Adrenal gland (tissue), 12 donors: ENCODE measurements around the gene TIAL1. TPM values are rescaled to one million over a fixed set of nuclear protein-coding genes. Genes with fewer than 3 reads are reported as not detected.
A peak's percentile ranks its signal among the peaks of the same experiment; 100 is the strongest.

Source experiments
- DNase-seq, 7 donors: peaks; one replicate each; pipeline ENCODE4 v3.0.0-alpha.2; 2019 to 2020
- H3K27ac ChIP-seq, 5 donors: fragments of 200-600 bp; sonication (generic) in 4 of 5; 1 replicate in 3 of 5; 2 replicates in 2 of 5; pipeline versions ENCODE4 v1.5.1 to v1.8.0; 2016 to 2020; ENCODE audit warnings: mild to moderate bottlenecking in 1 of 5
- H3K27me3 ChIP-seq: fragments of 200-600 bp; 2 replicates; pipeline ENCODE4 v1.8.0; 2021
- H3K36me3 ChIP-seq, 2 donors: fragments of 200-600 bp; replicated peaks in 1 of 2; 1 replicate in 1 of 2; 2 replicates in 1 of 2; pipeline versions ENCODE4 v1.5.1 to v1.8.0; 2018 to 2022
- H3K4me1 ChIP-seq, 2 donors: fragments of 200-600 bp; replicated peaks in 1 of 2; 1 replicate in 1 of 2; 2 replicates in 1 of 2; pipeline versions ENCODE4 v1.5.1 to v1.8.0; 2018 to 2021
- H3K4me3 ChIP-seq, 4 donors: fragments of 200-600 bp; sonication (generic) in 3 of 4; one replicate each; pipeline ENCODE4 v1.5.1; 2016 to 2018
- H3K9me3 ChIP-seq, 3 donors: fragments of 200-600 bp; sonication (generic) in 1 of 3; replicated peaks in 1 of 3; 1 replicate in 2 of 3; 2 replicates in 1 of 3; pipeline versions ENCODE4 v1.5.1 to v1.8.0; 2016 to 2021
- POLR2A ChIP-seq, 2 donors: fragments of 450-650 bp; IDR thresholded peaks; one replicate each; pipeline ENCODE4 v1.6.1; 2017; ENCODE audit warnings: antibody characterized with exemption in 2 of 2, mild to moderate bottlenecking in 2 of 2, moderate library complexity in 1 of 2
- WGBS, 4 donors: extraction: QIAGEN DNeasy Blood & Tissue Kit in 2 of 4; methylation state at CpG; one replicate each; pipeline versions ENCODE4 v1.1.5 to v1.1.7; 2013 to 2017; 5-methylcytosine and 5-hydroxymethylcytosine counted together
- intact Hi-C, 2 donors: fragments of 100-400 bp; cut with DNase I; formaldehyde crosslinking; loops; one replicate each; pipeline versions ENCODE4 v1.14.1 to v1.15.0; 2022 to 2023
- polyA plus RNA-seq, 3 donors: library from polyadenylated mRNA; stranded (reverse); fragments of 200-250 nt in 2 of 3; fragments of 350-450 nt in 1 of 3; fragmentation: Illumina TruSeq in 1 of 3; extraction: RNeasy Lipid Tissue Mini Kit (QIAGEN cat#74804) in 1 of 3; gene quantifications; one replicate each; pipeline ENCODE4 v1.2.3, GENCODE V29; 2013 to 2014
- total RNA-seq, 9 donors: library from RNA; depleted of rRNA in 4 of 9; stranded (reverse); fragments of >200 nt in 4 of 9; fragments of 120-200 nt in 1 of 9; fragmentation: NEBNext Ultra II Directional in 1 of 9; extraction: Animal tissue kit (Norgen Biotek cat#: 25700) in 1 of 9; gene quantifications; one replicate each; pipeline versions ENCODE4 v1.1.0 to v1.2.4, GENCODE V29; 2013 to 2023
- TF ChIP-seq, protein P1 (sequence below), 6 experiments: fragments of 450-650 bp in 4 of 6; fragments of 200-600 bp in 2 of 6; sonication (generic) in 1 of 6; IDR thresholded peaks; 1 replicate in 5 of 6; 2 replicates in 1 of 6; pipeline versions ENCODE4 v1.5.1 to v1.8.0; 2016 to 2021; ENCODE audit warnings: antibody characterized with exemption in 6 of 6, mild to moderate bottlenecking in 2 of 6, moderate library complexity in 1 of 6
- donor health status: healthy with polysubstance abuse.
- donor health status: Bipolar disorder and iron deficiency.
- donor health status: DM: yes; HTN: yes; CAD: no.
- donor health status: DM: no; HTN: no; CAD: no.
- donor health status: DM: no; HTN: no; CAD: no.
- donor health status: DM: yes; HTN: yes; CAD: no.

The TIAL1 gene
- total and polyA plus RNA-seq, 12 donors, result 30.7 to 99.8 (median 61.6) TPM

DNA sequence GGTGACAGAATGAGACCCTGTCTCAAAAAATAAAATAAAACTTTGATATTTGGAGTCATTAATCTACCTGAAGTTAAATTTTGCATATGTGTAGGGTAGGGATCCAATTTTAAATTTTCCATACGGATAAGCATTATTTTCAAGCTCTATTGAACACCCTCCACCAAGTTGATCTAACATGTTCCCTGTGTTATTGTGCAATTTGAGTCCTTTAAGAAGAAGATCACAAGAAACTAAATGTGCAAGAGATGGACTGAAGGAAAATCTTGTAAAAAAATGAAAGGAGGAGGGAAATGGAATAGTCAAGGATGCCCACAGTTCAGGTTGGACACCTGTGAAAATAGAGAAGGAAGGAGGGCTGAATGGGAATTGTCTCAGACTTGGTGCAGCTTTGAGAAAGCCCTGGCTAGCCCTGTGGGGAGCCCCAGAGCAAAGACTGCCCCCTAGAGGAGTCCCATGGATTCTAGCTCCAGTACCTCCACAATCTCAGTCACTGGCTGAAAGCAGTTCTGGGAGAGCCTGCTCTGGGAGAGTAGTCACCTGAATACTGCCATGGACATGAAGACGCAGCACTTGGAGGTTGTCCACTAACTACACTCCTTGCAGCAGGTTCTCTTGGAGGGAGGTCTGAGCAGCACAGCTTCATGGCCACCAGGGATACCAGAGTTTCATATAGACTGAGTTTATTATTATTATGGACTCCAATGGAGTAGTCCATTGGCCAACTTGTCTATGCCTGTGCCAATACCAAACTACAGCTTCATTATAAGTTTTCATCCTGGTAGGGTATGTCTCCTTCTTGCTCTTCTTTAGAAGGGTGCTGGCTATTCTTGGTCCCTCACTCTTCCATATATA lies 5.7 kb upstream of the TIAL1 start:
- intact Hi-C loops, result loop anchor here in 1 of 2 donors (10.0 kb wide), 2 partner anchors 82 to 398 kb away; partner anchors contain the start of gene GRK5
- WGBS, 4 donors, result 46 to 68% (median 60%) methylated on average over 2 of the region's 2 CpGs
- Histone ChIP-seq H3K9me3 (no peaks in the 10 kb centered on the region), H3K36me3 (no peaks in the 10 kb centered on the region), H3K4me1 (peaks cover 2 to 3% of the 10 kb centered on the region in 2 donors), H3K27me3 (no peaks in the 10 kb centered on the region), H3K27ac (no peak overlapping the region), H3K4me3 (no peak overlapping the region)
- peak in 4 of 7 donors; percentile 19 to 37 (median 32) for DNase-seq
- TF ChIP-seq, protein P1, sequence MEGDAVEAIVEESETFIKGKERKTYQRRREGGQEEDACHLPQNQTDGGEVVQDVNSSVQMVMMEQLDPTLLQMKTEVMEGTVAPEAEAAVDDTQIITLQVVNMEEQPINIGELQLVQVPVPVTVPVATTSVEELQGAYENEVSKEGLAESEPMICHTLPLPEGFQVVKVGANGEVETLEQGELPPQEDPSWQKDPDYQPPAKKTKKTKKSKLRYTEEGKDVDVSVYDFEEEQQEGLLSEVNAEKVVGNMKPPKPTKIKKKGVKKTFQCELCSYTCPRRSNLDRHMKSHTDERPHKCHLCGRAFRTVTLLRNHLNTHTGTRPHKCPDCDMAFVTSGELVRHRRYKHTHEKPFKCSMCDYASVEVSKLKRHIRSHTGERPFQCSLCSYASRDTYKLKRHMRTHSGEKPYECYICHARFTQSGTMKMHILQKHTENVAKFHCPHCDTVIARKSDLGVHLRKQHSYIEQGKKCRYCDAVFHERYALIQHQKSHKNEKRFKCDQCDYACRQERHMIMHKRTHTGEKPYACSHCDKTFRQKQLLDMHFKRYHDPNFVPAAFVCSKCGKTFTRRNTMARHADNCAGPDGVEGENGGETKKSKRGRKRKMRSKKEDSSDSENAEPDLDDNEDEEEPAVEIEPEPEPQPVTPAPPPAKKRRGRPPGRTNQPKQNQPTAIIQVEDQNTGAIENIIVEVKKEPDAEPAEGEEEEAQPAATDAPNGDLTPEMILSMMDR (IDR thresholded peaks at IDR 0.05), result peak in 4 of 6 experiments; percentile 3 to 42 (median 14)
- TF ChIP-seq POLR2A (IDR thresholded peaks at IDR 0.05), result no peak

DNA sequence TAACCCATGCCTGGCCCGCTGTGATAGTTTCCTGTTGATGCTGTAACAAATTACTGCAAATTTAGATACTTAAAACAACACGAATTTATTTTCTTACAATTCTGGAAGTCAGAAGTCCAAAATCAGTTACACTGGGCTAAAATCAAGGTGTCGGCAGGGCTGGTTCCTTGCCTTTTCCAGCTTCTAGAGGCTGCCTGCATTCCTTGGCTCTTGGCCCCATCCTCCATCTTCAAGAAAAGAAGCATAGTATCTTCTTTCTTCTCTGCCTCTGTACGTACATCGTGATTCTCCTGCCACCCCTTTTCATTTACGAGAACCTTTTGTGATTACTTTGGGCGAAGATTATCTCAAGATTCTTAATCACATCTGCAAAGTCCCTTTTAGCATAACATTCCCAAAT lies 1.6 kb upstream of the TIAL1 start:
- Histone ChIP-seq H3K4me1 (peaks cover 17 to 29% of the 10 kb centered on the region in 2 donors), H3K36me3 (no peaks in the 10 kb centered on the region), H3K4me3 (no peak overlapping the region), H3K27me3 (no peaks in the 10 kb centered on the region), H3K27ac (no peak overlapping the region), H3K9me3 (no peaks in the 10 kb centered on the region)
- DNase-seq, result no peak
- TF ChIP-seq POLR2A (IDR thresholded peaks at IDR 0.05), result no peak
- TF ChIP-seq, protein P1 (IDR thresholded peaks at IDR 0.05), result no peak
- intact Hi-C loops, result no loop called here
- WGBS, 4 donors, result 94 to 98% (median 96%) methylated on average over 7 of the region's 7 CpGs

DNA sequence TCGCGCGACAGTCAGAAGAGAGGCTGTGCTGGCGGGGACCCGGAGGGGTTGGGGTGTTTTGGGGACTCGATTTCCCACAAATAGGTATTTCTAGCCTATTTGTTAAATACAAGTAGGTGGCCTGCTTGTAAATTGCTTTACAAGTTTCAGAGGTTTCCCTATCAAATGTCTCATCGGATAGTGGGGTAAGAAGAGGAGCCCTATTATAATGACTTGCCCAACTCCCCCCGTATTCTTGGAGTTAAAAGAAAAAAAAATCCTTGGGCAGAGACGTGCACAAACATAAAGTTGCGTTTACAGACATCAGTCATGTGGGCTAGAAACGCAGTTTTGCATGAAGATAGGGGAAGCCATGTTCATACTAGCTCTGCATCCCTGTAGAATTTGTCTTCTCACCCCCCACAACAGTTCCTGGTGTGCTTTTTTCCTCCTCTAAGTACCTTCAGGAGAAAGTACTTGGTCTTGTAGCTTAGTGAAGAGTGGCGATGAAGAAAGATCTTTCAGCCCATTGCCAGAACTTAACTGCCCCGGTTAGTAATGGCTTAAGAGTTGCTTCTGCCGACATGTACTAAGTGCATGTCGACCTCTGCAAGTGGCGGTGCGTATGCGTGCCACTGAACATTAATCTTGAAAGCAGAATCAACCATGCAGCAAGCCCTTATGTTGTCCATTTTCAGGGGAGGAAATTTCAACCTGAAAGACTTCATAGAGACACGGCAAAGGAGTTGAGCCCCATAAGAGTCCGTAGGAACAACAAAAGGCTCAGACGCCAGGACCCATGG lies 832 bp upstream of the TIAL1 start:
- no peak for TF ChIP-seq POLR2A (IDR thresholded peaks at IDR 0.05)
- TF ChIP-seq, protein P1 (IDR thresholded peaks at IDR 0.05), result no peak
- H3K27me3 ChIP-seq, result no peaks in the 10 kb centered on the region
- no peak for DNase-seq
- peak overlapping the region in 2 of 5 donors; percentile 87 to 98 for H3K27ac ChIP-seq
- peaks cover 25 to 37% of the 10 kb centered on the region in 2 donors for H3K4me1 ChIP-seq
- H3K4me3 ChIP-seq, result peak overlapping the region in 1 of 4 donors; percentile 81
- no peaks in the 10 kb centered on the region for H3K9me3 ChIP-seq
- 46 to 49% (median 46%) methylated on average over 21 of the region's 21 CpGs for WGBS, 4 donors
- H3K36me3 ChIP-seq, result no peaks in the 10 kb centered on the region
- intact Hi-C loops, result no loop called here
